HCEC 1CT (cell line): ENCODE results near the gene ATP6V0C.
"Not testable (repeated sequence)": the region's sequence is repeated elsewhere in the genome, so short reads cannot be mapped to it uniquely, and the experiment has no call there.

Source experiments
- DNase-seq: peaks from one replicate; pipeline ENCODE4 v3.0.0-alpha.2; 2017

Gene ATP6V0C

DNA sequence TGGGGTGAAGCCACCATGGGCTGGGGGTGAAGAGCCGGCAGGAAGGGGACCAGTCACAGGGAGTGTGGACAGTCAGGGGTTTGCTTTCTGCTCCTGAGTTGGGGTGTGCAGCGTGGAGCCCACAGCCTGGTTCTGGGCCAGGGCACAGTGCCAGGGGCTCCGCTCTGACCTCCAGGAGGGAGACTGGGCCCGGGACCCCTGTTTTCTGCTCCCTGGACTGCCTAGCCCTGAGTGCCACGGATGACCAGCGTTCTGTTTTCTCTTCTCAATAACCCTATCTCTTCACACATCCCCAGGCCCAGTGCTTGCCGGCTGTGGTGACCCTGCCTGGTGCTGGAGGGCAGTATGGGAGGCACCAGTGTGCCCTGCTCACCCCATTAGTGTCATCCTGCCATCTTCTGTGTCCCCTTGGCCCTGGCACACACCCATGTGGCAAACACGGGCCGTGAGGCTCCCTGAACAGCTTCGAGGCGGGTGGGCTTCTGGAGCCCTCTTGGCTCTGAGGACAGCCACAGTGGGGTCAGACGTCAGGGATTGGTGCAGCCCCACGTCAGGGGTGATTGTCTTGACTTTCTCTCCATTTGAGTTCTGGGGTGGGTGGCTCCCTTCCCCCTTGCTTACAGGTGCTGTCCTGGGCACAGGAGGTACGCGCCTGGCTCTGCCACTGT is 16.3 kb downstream of the ATP6V0C start:
- no peak for DNase-seq

DNA sequence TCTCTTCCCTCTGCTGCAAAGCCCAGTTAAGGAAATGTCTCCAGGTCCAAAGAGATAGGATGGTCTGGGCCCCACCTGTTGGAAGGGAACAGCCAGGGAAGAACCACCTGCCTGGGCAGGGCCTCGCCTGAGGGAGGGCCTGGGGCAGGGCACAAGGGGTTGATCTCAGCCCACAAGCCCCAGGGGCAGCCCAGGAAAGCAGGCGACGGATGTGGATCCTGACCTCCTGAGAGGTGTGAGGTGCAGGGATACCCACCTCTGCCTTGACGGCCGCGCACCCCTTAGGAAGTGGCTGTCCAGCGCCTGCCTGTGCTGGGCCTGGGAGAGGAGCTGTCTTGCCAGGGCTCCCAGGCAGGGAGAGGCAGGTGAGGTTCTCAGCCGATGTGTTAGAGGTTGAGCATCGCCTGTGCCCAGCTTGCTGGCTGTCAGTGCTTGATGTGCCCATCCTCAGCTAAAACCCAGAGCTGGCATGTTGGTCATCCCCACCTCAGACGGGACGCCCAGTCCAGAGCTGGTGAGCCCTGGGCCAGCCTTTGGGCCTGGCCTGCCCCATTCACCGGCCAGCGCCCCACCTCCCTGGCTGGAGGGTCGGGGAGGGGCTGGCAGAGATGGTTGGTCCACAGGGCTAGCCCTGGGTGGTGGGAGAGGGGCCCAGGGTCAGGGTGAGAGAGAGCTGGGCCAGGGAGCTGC is 17.0 kb downstream of the ATP6V0C start:
- no peak for DNase-seq

DNA sequence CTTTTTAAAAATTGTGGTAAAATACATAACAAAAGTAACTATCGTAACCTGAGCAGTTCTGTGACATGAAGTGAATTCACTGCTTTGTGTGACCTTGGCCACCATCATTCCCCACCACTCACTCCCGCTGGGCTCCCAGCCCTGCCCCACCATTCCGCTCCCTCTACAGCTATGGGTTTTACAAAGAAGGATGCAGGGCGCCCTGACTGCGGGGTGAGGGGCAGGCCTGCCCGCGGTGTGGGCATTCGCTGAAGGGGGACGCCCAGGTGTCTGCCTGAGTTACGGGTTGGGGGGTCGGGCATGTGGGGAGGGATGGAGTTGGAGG is 17.6 kb downstream of the ATP6V0C start, which contains the start of gene CEMP1:
Gene CEMP1, minus strand, starts transcription at position 38 of the 325 bp plus-strand sequence. CDS start 335 bp downstream, outside the sequence.
- no peak for DNase-seq

DNA sequence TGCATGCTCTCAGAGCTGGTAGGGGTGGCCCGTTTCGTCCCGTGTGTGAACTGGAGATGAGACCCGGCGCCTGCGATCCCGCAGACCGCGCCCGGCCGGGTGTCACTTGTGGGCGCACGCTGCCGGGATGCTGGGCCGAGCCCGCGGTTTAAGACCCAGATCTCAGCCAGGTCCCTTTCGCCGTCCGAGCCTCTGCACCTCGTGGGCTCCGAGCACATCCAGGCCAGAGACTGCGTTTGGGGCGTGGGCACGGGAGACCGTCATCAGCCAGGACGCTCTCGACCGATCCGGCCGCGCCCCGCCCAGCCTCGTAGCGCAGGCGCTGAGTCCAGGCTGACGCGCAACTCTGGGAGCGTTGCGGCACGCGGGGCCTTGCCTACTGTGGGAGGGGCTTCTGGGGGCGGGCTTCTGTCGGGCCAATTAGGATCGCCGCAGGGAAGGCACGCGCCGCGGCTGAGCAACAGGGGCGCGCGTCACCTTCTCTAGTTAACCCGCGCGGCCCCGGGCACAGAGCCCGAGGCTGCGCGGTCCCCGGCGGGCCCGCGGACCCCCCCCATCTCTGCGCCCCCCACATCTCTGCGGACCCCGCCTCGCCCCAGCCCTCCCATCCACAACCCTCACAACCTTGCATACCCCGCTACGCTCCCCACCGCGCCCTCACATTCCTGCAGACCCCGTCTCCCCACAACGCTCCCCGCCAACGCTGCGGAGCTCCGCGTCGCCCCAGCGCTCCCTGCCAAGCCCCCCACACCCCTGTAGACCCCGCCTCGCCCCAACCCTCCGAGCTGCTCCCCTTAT is 18.1 kb downstream of the ATP6V0C start:
- DNase-seq: peak; percentile 97

DNA sequence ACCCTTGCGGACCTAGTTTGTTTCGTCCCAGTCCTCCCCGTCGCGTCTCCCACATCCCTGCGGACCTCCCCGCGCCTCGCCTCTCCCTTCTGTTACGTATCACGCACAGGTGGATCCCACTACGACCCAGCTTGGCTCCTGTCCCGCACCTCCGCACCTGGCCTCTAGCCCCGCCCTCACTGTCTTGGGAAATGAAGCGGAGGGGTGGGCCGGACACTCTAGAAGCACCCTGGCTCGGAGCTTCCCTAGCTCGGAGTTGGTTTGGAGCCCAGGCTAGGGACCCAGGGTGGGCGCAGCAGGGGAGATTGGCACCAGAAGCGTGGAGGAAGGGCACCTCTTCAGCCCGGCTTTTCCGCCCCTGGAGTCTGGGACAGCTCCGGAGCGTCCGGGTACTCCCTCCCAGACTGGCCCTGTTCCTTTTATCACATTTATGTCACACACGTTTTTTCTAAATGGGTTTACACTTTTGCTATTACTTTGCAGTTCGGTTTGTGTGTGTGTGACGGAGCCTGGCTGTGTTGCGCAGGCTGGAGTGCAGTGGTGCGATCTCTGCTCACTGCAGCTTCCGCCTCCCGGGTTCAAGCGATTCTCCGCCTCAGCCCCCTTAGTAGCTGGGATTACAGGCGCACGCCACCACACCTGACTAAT is 18.9 kb downstream of the ATP6V0C start:
- peak; percentile 36 for DNase-seq

DNA sequence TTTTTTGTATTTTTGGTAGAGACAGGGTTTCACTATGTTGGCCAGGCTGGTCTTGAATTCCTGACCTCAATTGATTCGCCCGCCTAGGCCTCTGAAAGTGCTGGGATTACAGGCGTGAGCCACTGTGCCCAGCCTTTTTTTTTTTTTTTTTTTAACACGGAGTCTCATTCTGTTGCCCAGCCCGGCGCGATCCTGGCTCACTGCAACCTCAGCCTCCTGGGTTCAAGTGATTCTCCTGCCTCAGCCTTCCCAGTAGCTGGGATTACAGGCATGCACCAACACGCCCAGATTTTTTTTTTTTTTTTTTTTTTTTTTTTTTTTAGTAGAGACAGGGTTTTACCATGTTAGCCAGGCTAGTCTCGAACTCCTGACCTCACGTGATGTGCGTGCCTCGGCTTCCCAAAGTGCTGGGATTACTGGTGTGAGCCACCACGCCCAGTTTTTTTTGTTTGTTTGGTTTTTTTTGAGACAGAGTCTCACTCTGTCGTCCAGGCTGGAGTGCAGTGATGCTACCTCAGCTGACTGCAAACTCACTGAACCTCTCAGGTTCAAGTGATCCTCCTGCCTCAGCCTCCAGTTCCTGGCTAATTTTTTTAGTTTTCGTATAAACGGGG is 19.5 kb downstream of the ATP6V0C start:
- DNase-seq: not testable (repeated sequence)

DNA sequence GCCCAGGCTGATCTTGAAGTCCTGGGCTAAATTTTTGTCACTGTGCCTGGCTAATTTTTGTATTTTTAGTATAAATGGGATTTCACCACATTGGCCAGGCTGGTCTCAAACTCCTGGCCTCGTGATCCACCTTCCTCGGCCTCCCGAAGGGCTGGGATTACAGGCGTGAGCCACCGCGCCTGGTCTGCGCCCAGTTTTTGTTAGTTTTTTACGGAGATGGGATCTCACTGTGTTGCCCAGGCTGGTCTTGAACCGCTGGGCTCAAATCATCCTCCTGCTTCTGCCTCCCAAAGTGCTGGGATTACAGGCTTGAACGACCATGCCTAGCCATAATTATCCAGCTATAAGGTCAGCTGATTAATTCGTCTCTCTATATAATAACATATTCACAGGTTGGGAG is 20.2 kb downstream of the ATP6V0C start:
- no peak for DNase-seq

DNA sequence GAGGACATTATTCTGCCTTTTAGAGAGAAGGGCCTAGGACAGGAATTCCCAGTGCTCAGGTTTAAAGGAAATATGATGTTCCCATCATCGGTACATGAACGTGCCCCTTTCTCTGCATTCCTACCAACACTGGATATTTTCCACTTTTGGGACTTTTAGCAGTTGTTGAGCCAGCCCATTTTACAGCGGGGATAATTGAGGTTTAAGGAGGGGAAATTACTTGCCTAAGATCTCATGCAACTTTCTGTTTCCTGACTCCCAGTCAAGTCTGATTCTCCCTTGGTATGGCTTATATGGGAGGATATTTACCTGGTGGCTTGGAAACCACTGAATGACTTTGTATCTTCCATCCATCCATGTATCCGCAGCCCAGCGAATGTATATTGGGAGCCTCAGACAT is 20.6 kb downstream of the ATP6V0C start:
- DNase-seq: not testable (repeated sequence)

DNA sequence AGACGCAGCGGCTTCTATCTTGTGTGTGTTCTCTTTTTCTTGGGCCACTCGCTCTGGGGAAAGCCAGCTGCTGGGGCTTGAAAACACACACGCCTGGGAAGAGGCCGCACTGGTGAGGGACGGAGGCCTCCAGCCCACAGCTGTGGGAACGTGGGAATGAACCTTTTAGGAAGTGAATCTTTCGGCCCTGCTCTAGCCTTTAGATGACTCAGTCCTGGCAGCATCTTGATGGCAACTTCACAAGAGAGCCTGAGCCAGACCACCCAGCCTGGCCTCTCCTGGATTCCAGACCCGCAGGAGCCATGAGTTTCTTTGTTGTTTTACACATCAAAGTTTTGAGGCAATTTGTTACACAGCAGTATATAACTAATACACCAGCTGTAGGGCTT is 21.9 kb downstream of the ATP6V0C start:
- peak; percentile 32 for DNase-seq

DNA sequence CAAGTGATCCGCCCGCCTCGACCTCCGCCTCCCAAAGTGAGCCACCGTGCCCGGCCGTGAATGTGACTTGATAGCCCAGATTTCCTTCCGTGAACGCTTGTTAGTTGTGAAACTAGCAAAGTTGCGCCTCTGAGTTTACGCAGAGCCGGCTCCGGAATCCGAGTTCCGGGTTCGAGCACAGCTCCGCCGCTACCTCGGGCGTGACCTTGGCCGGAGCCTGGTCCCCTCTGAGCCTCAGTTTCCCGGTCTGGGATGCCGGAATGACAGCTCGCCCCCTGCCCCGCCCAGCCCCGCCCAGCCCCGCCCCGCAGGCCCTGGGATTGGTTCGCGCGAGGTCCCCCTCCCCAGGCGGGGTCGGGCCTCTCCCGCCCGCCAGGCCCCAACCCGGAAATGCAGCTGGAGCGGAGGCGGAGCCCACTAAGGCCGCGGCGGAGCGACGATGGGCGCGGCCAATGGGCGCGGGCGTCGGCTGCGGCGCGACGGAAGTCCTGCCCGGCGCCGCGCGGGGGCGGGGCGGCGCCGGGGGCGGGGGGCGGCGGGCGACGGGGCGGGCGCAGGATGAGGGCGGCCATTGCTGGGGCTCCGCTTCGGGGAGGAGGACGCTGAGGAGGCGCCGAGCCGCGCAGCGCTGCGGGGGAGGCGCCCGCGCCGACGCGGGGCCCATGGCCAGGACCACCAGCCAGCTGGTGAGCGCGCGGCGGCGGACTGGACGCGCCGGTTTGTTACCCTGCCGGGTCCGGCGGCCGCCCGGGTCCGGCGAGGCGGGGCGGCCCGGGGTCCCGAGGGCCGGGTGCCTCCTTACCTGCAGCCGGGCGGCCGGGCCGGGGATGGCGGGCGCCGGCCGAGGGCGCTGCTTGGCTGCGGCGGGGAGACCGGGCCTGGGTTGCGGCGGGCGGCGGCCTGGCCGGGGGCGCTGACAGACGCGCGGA is 24.0 kb downstream of the ATP6V0C start, which contains the start of gene PDPK1:
Gene PDPK1, plus strand, starts transcription at position 571 of the 929 bp plus-strand sequence. Its CDS starts 92 bp downstream, at position 663.
- peak; percentile 93 for DNase-seq

DNA sequence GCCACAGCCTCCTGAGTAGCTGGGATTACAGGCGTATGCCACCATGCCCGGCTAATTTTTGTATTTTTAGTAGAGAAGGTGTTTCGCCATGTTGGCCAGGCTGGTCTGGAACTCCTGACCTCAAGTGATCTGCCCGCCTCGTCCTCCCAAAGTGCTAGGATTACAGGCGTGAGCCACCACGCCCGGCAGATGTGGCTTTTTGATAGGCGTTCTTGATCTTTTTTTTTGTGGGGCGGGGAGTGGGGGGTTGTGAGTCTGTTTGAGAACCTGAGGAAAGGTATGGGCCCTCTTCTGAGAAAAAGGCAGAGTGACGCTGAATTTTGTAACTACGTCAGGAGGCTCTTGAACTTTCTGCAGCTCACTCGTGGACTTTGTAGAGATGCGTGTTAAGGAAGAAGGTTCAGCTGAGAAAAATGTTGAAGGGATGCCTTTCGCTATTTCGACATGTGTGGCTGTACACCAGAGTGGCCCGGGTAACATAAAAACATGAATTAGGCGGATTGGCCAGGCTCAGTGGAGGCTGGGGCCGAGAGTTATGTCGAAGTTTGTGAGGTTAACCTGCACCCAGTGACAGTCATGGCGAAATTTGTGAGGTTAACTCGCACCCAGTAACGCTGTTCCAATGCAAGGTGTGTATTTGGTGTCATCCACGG is 25.6 kb downstream of the ATP6V0C start:
- not testable (repeated sequence) for DNase-seq

DNA sequence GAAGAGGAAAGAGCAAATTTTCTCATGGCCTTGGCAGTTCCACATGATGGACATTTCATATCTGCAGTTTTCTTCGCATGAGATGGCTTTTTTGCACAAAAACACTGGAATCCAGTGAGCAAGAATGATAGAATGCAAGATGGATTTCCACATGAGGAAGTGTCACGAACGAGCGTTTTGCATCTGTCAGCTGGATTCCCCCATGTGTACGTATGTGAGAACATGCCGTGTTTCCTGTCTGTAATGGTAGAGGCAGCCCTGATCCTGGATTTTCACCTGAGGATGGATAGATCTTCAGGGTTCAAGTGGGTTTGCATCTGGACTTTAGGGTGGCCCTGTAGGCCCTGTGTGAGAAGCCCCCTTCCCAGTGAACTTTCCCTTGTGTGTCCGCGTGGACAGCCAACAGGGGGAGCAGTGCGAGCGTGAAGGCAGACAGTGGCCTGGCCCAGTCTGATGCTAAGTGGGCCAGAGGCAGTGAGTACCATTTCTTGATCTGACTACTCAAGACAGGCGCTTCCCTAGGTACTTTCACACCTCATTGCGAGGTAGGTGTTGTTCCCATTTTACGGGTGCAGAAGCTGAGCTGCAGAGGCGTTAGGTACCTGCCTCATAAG is 26.2 kb downstream of the ATP6V0C start:
- DNase-seq: not testable (repeated sequence)

DNA sequence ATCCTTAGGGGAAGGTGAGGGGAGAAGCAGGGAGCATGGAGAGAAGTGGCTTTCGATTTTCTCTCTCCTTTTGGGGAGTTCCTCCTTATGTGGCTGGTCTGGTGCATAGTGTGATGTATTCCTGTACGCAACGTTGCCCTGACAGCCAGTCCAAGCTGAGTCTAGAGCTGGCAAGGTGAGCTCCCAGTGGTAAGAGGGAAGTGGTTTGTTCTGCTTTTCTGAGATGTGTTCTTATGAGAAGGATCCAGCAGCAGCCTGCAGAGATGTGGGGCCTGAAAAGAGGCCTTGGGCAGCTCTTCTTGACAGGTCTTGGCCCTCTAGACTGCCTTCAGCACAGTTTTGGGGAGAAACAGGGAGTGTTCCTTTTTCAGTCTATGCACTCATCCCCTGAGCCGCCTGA is 27.2 kb downstream of the ATP6V0C start:
- not testable (repeated sequence) for DNase-seq

DNA sequence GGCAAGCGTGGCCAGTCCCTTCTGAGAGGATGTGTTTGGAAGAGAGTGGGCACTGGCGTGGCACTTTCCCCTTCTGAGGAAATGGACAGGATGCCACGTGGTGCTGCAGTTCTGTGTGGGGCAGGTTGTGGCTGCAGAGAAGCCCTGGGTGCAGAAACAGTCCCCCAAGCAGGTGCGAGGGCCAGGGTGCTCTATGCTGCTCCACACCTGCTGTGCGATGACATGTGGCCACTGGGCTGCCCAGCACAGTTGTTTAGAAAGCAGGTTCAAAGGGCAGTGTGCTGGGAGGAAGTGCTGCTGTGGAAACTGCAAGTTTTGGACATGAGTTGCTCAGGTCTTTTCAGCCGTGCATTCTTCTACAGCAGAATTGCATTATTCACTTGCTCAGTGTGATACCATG is 27.7 kb downstream of the ATP6V0C start:
- DNase-seq: not testable (repeated sequence)

DNA sequence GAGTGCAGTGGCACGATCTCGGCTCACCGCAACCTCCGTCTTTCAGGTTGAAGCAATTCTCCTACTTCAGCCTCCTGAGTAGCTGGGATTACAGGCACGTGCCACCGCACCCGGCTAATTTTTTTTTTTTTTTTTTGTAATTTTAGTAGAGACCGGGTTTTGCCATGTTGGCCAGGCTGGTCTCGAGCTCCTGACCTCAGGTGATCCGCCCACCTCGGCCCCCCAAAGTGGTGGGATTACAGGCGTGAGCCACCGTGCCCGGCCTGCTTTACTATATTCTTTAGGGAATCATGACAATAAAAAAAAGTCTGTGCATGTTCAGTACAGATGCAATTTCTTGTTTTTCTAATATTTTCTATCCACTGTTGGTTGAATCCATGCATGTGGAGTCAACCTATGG is 30.0 kb downstream of the ATP6V0C start:
- DNase-seq: not testable (repeated sequence)

DNA sequence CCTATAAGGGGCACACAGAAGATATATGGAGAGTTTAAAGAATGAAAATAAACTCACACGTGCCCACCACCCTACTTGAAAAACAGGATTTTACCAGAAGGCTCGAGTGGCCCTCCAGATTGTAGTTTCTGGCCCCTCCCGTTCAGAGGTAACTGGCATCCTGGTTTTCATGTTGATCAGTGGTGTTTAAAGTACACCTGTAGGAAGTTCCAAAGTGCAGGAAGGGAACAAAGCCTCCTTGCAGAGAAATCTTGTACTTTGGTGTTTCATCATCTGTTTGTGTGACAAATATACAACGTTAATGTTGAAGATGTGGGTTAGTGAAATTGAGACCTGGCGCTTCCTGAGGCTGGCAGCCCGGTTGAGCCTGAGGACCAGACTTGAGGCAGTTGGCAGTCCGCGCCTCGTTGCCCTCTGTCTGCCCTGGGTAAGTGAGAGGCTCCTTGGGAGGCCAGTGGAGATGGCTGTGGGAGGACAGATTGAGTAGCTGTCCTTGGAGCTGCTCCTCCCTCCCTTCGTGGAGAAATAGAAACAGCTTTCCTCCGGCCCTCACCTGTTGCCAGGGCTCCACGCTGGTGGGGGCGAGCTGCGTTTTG is 36.6 kb downstream of the ATP6V0C start:
- not testable (repeated sequence) for DNase-seq

DNA sequence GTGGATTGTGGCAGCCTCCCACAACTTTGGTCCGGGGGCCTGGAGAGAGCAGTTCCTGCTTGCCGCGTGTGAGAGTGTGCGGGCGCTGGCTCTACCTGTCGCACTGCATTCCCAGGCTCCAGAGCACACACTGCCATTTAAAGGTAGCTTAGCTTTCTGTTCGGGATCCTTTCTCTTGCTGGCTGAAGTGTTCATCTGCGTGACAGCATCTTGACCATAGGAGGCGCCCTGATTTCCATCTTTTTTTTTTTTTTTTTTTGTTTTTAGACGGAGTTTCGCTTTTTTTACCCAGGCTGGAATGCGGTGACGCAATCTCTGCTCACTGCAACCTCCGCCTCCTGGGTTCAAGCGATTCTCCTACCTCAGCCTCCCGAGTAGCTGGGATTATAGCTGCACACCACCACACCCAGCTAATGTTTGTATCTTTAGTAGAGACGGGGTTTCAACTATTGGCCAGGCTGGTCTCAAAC is 37.7 kb downstream of the ATP6V0C start:
- peak; percentile 34 for DNase-seq

DNA sequence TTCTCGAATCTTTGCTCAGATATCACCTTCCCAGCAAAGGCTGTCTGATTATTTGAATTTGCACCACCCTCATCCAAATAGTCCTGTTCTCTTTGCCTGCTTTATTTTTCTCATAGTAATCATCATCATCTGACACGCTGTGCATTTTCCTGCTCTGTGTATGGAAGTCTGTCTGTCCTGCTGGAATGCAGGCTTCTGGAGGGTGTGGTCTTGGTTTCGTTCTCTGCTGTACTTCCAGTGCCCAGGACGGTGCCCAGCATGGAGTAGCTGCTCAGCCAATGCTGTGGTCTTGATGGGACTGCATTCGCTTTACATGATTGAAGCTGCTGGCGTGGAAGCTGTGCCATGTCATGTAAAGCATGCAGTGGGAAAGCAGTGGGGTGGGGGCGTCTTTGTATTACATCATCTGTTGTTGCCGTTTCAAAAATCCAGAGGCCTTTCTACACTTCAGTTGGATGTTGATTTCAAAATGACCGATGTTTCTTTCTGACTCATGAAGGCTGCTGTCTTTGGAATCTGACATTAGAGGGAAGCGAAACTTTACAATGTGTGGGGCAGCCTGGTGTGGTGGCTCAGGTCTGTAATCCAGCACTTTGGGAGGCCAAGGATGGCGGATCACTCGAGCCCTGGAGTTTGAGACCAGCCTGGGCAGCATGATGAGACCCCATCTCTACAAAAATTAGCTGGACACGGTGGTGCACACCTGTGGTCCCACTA is 41.1 kb downstream of the ATP6V0C start:
- DNase-seq: not testable (repeated sequence)

DNA sequence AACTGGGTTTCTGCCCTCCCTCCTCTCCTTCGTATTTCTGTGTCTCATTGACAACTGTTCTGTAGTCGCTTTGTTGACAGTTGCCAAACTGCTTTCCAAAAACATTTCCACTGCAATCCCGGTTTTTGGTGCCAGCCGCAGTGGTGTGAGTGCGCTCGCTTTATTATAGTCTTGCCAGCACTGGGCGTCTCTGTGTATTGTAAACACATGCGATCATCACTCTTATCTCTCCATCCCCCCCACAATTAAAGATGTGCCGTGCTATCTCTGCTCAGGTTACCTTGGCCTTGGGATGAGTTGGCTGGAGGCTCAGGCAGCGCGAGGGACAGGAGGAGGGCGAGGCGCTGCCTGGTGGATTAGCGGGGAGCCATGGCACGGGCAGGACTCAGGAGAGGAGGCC is 43.4 kb downstream of the ATP6V0C start:
- not testable (repeated sequence) for DNase-seq
